NCI-H748 (cell line): ENCODE data around the gene CHN2.

Experiments
- DNase-seq: peaks from one replicate; lab custom pipeline; 2025; ENCODE audit not compliant: unreplicated experiment; lab: John Stamatoyannopoulos, UW

Gene CHN2

GRCh38 chr7:29328811-29329210 is 134.2 kb downstream of the CHN2 start:
- peak; percentile 17 for DNase-seq

GRCh38 chr7:29329686-29330085 is 135.1 kb downstream of the CHN2 start:
- DNase-seq: no peak

- peak; percentile 43 for DNase-seq
Observed at GRCh38 chr7:29330136-29330535, 135.6 kb downstream of the CHN2 start.

- peak; percentile 61 for DNase-seq
Observed at GRCh38 chr7:29331163-29331562, 136.6 kb downstream of the CHN2 start.

- peak; percentile 99 for DNase-seq
Observed at GRCh38 chr7:29332042-29332811, 137.7 kb downstream of the CHN2 start.

- peak; percentile 67 for DNase-seq
Observed at GRCh38 chr7:29332875-29333855, 138.6 kb downstream of the CHN2 start.

- DNase-seq: peak; percentile 19
Observed at GRCh38 chr7:29335188-29336083, 140.9 kb downstream of the CHN2 start.

GRCh38 chr7:29337546-29338116 is 143.1 kb downstream of the CHN2 start:
- no peak for DNase-seq

- no peak for DNase-seq
Observed at GRCh38 chr7:29340696-29341095, 146.1 kb downstream of the CHN2 start.

GRCh38 chr7:29341156-29341555 is 146.6 kb downstream of the CHN2 start:
- peak; percentile 32 for DNase-seq

GRCh38 chr7:29342761-29343160 is 148.2 kb downstream of the CHN2 start:
- peak; percentile 21 for DNase-seq

GRCh38 chr7:29343399-29343798 is 148.8 kb downstream of the CHN2 start:
- DNase-seq: no peak

- DNase-seq: no peak
Observed at GRCh38 chr7:29344334-29344978, 149.9 kb downstream of the CHN2 start.

GRCh38 chr7:29345590-29345989 is 151.0 kb downstream of the CHN2 start:
- peak; percentile 60 for DNase-seq

GRCh38 chr7:29346231-29346978 is 151.8 kb downstream of the CHN2 start:
- DNase-seq: no peak

- DNase-seq: no peak
Observed at GRCh38 chr7:29349362-29349761, 154.8 kb downstream of the CHN2 start.

- peak; percentile 88 for DNase-seq
Observed at GRCh38 chr7:29350351-29350750, 155.8 kb downstream of the CHN2 start.

- no peak for DNase-seq
Observed at GRCh38 chr7:29352041-29352440, 157.5 kb downstream of the CHN2 start.

GRCh38 chr7:29353810-29354209 is 159.2 kb downstream of the CHN2 start:
- peak; percentile 42 for DNase-seq
